Measurements from ENCODE around the gene UBASH3A. TPM values are rescaled to one million over a fixed set of nuclear protein-coding genes. Genes with fewer than 3 reads are reported as not detected.
A peak's percentile ranks its signal among the peaks of the same experiment; 100 is the strongest.

The UBASH3A gene, protein sequence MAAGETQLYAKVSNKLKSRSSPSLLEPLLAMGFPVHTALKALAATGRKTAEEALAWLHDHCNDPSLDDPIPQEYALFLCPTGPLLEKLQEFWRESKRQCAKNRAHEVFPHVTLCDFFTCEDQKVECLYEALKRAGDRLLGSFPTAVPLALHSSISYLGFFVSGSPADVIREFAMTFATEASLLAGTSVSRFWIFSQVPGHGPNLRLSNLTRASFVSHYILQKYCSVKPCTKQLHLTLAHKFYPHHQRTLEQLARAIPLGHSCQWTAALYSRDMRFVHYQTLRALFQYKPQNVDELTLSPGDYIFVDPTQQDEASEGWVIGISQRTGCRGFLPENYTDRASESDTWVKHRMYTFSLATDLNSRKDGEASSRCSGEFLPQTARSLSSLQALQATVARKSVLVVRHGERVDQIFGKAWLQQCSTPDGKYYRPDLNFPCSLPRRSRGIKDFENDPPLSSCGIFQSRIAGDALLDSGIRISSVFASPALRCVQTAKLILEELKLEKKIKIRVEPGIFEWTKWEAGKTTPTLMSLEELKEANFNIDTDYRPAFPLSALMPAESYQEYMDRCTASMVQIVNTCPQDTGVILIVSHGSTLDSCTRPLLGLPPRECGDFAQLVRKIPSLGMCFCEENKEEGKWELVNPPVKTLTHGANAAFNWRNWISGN
- not detected for polyA plus RNA-seq (2013, experiment 1 of 2)
- polyA plus RNA-seq (2013, experiment 2 of 2) = not detected

GRCh38 chr21:42403611-42404231 is at the start of gene UBASH3A:
UBASH3A (plus strand) TSS chr21:42403902; CDS start chr21:42403946, 44 bp downstream.
- Histone ChIP-seq H3K36me3 (replicated peaks in 1 of 2; ENCODE audit: control insufficient read depth in 2 of 2, insufficient read depth in 2 of 2, low read length in 2 of 2) (no peaks in the 10 kb centered on the region), H3K4ac (ENCODE audit: low read length) (no peak within 1 kb of the TSS), H4K8ac (ENCODE audit: low read depth, low read length) (no peak within 1 kb of the TSS), H2AFZ (ENCODE audit: low read length) (no peak within 1 kb of the TSS), H2AK5ac (ENCODE audit: low read depth, low read length) (no peak within 1 kb of the TSS), H3K4me2 (ENCODE audit: insufficient read depth, low read length, poor library complexity, severe bottlenecking) (no peak within 1 kb of the TSS), H3K9ac (ENCODE audit: low read depth, low read length, poor library complexity) (no peak within 1 kb of the TSS), H2BK5ac (ENCODE audit: low read length) (no peak within 1 kb of the TSS), H2BK15ac (ENCODE audit: low read length) (peak within 1 kb of the TSS; percentile 49), H3K4me1 (ENCODE audit: control insufficient read depth in 2 of 2, insufficient read depth in 1 of 2, low read depth in 1 of 2, low read length in 2 of 2) (peaks cover 0 to 6% of the 10 kb centered on the region in 2 donors), H3K23ac (ENCODE audit: low read depth, low read length, poor library complexity) (no peak within 1 kb of the TSS), H3K79me1 (ENCODE audit: low read depth, low read length) (peaks cover 3% of the 10 kb centered on the region), H3K14ac (ENCODE audit: low read length) (peak within 1 kb of the TSS; percentile 64), H3K9me3 (replicated peaks in 1 of 2; ENCODE audit: control insufficient read depth in 2 of 2, insufficient read depth in 1 of 2, low read depth in 1 of 2, low read length in 2 of 2) (peaks cover 0 to 2% of the 10 kb centered on the region in 2 donors), H3K4me3 (ENCODE audit: low read length in 2 of 2) (no peak within 1 kb of the TSS), H3K27me3 (ENCODE audit: control insufficient read depth in 3 of 3, insufficient read depth in 3 of 3, low read depth in 1 of 3, low read length in 3 of 3) (peaks cover 0 to 8% (median 0%) of the 10 kb centered on the region in 3 experiments), H3K27ac (replicated peaks; ENCODE audit: low read length) (no peak within 1 kb of the TSS), H3K18ac (ENCODE audit: low read length) (peak within 1 kb of the TSS; percentile 57), H4K91ac (ENCODE audit: low read depth, low read length, poor library complexity) (no peak within 1 kb of the TSS), H2BK120ac (ENCODE audit: low read depth, low read length) (peak within 1 kb of the TSS; percentile 63), H2BK12ac (ENCODE audit: low read length) (no peak within 1 kb of the TSS)
- no peak for DNase-seq (ENCODE audit: low spot score)
- WGBS, 2 donors (ENCODE audit: extremely low coverage in 2 of 2, insufficient read length in 2 of 2, insufficient replicate concordance in 1 of 2) = no CpG with 5 or more reads among the region's 21 CpGs

- no peak overlapping the region for H4K8ac ChIP-seq (ENCODE audit: low read depth, low read length)
- no peaks in the 10 kb centered on the region for H3K27me3 ChIP-seq (ENCODE audit: control insufficient read depth in 3 of 3, insufficient read depth in 3 of 3, low read depth in 1 of 3, low read length in 3 of 3)
- H3K18ac ChIP-seq (ENCODE audit: low read length) = no peak overlapping the region
- H3K36me3 ChIP-seq (replicated peaks in 1 of 2; ENCODE audit: control insufficient read depth in 2 of 2, insufficient read depth in 2 of 2, low read length in 2 of 2) = no peaks in the 10 kb centered on the region
- no peak overlapping the region for H3K14ac ChIP-seq (ENCODE audit: low read length)
- H2AK5ac ChIP-seq (ENCODE audit: low read depth, low read length) = no peak overlapping the region
- H3K4me2 ChIP-seq (ENCODE audit: insufficient read depth, low read length, poor library complexity, severe bottlenecking) = no peak overlapping the region
- H3K4me1 ChIP-seq (ENCODE audit: control insufficient read depth in 2 of 2, insufficient read depth in 1 of 2, low read depth in 1 of 2, low read length in 2 of 2) = no peaks in the 10 kb centered on the region
- no CpG with 5 or more reads among the region's 2 CpGs for WGBS, 2 donors (ENCODE audit: extremely low coverage in 2 of 2, insufficient read length in 2 of 2, insufficient replicate concordance in 1 of 2)
- no peak overlapping the region for H2AFZ ChIP-seq (ENCODE audit: low read length)
- H3K9ac ChIP-seq (ENCODE audit: low read depth, low read length, poor library complexity) = no peak overlapping the region
- no peak overlapping the region for H2BK12ac ChIP-seq (ENCODE audit: low read length)
- DNase-seq (ENCODE audit: low spot score) = no peak
- no peak overlapping the region for H3K4ac ChIP-seq (ENCODE audit: low read length)
- no peak overlapping the region for H2BK120ac ChIP-seq (ENCODE audit: low read depth, low read length)
- no peaks in the 10 kb centered on the region for H3K79me1 ChIP-seq (ENCODE audit: low read depth, low read length)
- H3K9me3 ChIP-seq (replicated peaks in 1 of 2; ENCODE audit: control insufficient read depth in 2 of 2, insufficient read depth in 1 of 2, low read depth in 1 of 2, low read length in 2 of 2) = peaks cover 0 to 8% of the 10 kb centered on the region in 2 donors
- H2BK15ac ChIP-seq (ENCODE audit: low read length) = no peak overlapping the region
- H4K91ac ChIP-seq (ENCODE audit: low read depth, low read length, poor library complexity) = no peak overlapping the region
- no peak overlapping the region for H3K4me3 ChIP-seq (ENCODE audit: low read length in 2 of 2)
- H3K27ac ChIP-seq (replicated peaks; ENCODE audit: low read length) = no peak overlapping the region
- H3K23ac ChIP-seq (ENCODE audit: low read depth, low read length, poor library complexity) = no peak overlapping the region
- H2BK5ac ChIP-seq (ENCODE audit: low read length) = no peak overlapping the region
These were observed 47.7 kb upstream of the UBASH3A start for GRCh38 chr21:42356046-42356445.

DNA sequence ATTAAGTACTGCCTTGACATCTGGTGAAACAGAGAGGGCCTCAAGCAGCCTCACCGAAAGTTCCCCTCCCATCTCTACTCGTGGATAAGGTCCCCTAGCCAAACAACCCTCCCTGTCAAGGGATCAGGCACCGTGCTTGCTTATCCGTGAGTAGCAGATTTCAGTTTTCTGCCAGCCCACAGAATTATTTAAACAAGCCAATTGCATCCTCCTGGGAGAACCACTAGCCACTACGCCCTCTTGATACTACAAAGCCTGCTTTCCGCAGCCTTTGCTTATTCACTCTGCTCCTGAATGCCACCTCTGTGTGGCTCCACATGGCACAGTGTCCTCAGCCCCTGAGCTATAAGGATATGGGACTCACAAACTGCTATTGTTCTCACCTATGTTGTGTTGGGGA is 47.1 kb upstream of the UBASH3A start:
- H3K4me2 ChIP-seq (ENCODE audit: insufficient read depth, low read length, poor library complexity, severe bottlenecking) = no peak overlapping the region
- DNase-seq (ENCODE audit: low spot score) = no peak
- H2BK5ac ChIP-seq (ENCODE audit: low read length) = no peak overlapping the region
- no peak overlapping the region for H3K14ac ChIP-seq (ENCODE audit: low read length)
- H3K4ac ChIP-seq (ENCODE audit: low read length) = no peak overlapping the region
- no peak overlapping the region for H3K18ac ChIP-seq (ENCODE audit: low read length)
- H3K36me3 ChIP-seq (replicated peaks in 1 of 2; ENCODE audit: control insufficient read depth in 2 of 2, insufficient read depth in 2 of 2, low read length in 2 of 2) = no peaks in the 10 kb centered on the region
- H3K4me1 ChIP-seq (ENCODE audit: control insufficient read depth in 2 of 2, insufficient read depth in 1 of 2, low read depth in 1 of 2, low read length in 2 of 2) = no peaks in the 10 kb centered on the region
- H3K9ac ChIP-seq (ENCODE audit: low read depth, low read length, poor library complexity) = no peak overlapping the region
- H2BK15ac ChIP-seq (ENCODE audit: low read length) = no peak overlapping the region
- no peaks in the 10 kb centered on the region for H3K79me1 ChIP-seq (ENCODE audit: low read depth, low read length)
- no peak overlapping the region for H2AK5ac ChIP-seq (ENCODE audit: low read depth, low read length)
- H2AFZ ChIP-seq (ENCODE audit: low read length) = no peak overlapping the region
- no peak overlapping the region for H4K91ac ChIP-seq (ENCODE audit: low read depth, low read length, poor library complexity)
- no peak overlapping the region for H2BK120ac ChIP-seq (ENCODE audit: low read depth, low read length)
- H3K4me3 ChIP-seq (ENCODE audit: low read length in 2 of 2) = no peak overlapping the region
- no peak overlapping the region for H3K23ac ChIP-seq (ENCODE audit: low read depth, low read length, poor library complexity)
- no peak overlapping the region for H3K27ac ChIP-seq (replicated peaks; ENCODE audit: low read length)
- no peaks in the 10 kb centered on the region for H3K27me3 ChIP-seq (ENCODE audit: control insufficient read depth in 3 of 3, insufficient read depth in 3 of 3, low read depth in 1 of 3, low read length in 3 of 3)
- no CpG with 5 or more reads among the region's 6 CpGs for WGBS, 2 donors (ENCODE audit: extremely low coverage in 2 of 2, insufficient read length in 2 of 2, insufficient replicate concordance in 1 of 2)
- peaks cover 0 to 8% of the 10 kb centered on the region in 2 donors for H3K9me3 ChIP-seq (replicated peaks in 1 of 2; ENCODE audit: control insufficient read depth in 2 of 2, insufficient read depth in 1 of 2, low read depth in 1 of 2, low read length in 2 of 2)
- H4K8ac ChIP-seq (ENCODE audit: low read depth, low read length) = no peak overlapping the region
- H2BK12ac ChIP-seq (ENCODE audit: low read length) = no peak overlapping the region

- Histone ChIP-seq H3K9me3 (replicated peaks in 1 of 2; ENCODE audit: control insufficient read depth in 2 of 2, insufficient read depth in 1 of 2, low read depth in 1 of 2, low read length in 2 of 2) (peaks cover 0 to 8% of the 10 kb centered on the region in 2 donors), H3K23ac (ENCODE audit: low read depth, low read length, poor library complexity) (no peak overlapping the region), H3K14ac (ENCODE audit: low read length) (no peak overlapping the region), H3K79me1 (ENCODE audit: low read depth, low read length) (no peaks in the 10 kb centered on the region), H2BK120ac (ENCODE audit: low read depth, low read length) (no peak overlapping the region), H3K4me3 (ENCODE audit: low read length in 2 of 2) (no peak overlapping the region), H3K18ac (ENCODE audit: low read length) (no peak overlapping the region), H2BK15ac (ENCODE audit: low read length) (no peak overlapping the region), H3K9ac (ENCODE audit: low read depth, low read length, poor library complexity) (no peak overlapping the region), H3K27me3 (ENCODE audit: control insufficient read depth in 3 of 3, insufficient read depth in 3 of 3, low read depth in 1 of 3, low read length in 3 of 3) (no peaks in the 10 kb centered on the region), H2BK12ac (ENCODE audit: low read length) (no peak overlapping the region), H3K27ac (replicated peaks; ENCODE audit: low read length) (no peak overlapping the region), H2AFZ (ENCODE audit: low read length) (no peak overlapping the region), H4K91ac (ENCODE audit: low read depth, low read length, poor library complexity) (no peak overlapping the region), H3K4me1 (ENCODE audit: control insufficient read depth in 2 of 2, insufficient read depth in 1 of 2, low read depth in 1 of 2, low read length in 2 of 2) (no peaks in the 10 kb centered on the region), H2BK5ac (ENCODE audit: low read length) (no peak overlapping the region), H4K8ac (ENCODE audit: low read depth, low read length) (no peak overlapping the region), H3K4ac (ENCODE audit: low read length) (no peak overlapping the region), H2AK5ac (ENCODE audit: low read depth, low read length) (no peak overlapping the region), H3K4me2 (ENCODE audit: insufficient read depth, low read length, poor library complexity, severe bottlenecking) (no peak overlapping the region), H3K36me3 (replicated peaks in 1 of 2; ENCODE audit: control insufficient read depth in 2 of 2, insufficient read depth in 2 of 2, low read length in 2 of 2) (no peaks in the 10 kb centered on the region)
- WGBS, 2 donors (ENCODE audit: extremely low coverage in 2 of 2, insufficient read length in 2 of 2, insufficient replicate concordance in 1 of 2) = no CpG with 5 or more reads among the region's 3 CpGs
- no peak for DNase-seq (ENCODE audit: low spot score)
These were observed 46.4 kb upstream of the UBASH3A start for GRCh38 chr21:42357307-42357706.
